NCI-H1417 (cell line): Measurements from ENCODE around the gene ZBTB49.

Experiments used
- DNase-seq, 3 experiments: peaks; one replicate each; lab custom pipeline; 2025; lab: John Stamatoyannopoulos, UW

The ZBTB49 gene

DNA sequence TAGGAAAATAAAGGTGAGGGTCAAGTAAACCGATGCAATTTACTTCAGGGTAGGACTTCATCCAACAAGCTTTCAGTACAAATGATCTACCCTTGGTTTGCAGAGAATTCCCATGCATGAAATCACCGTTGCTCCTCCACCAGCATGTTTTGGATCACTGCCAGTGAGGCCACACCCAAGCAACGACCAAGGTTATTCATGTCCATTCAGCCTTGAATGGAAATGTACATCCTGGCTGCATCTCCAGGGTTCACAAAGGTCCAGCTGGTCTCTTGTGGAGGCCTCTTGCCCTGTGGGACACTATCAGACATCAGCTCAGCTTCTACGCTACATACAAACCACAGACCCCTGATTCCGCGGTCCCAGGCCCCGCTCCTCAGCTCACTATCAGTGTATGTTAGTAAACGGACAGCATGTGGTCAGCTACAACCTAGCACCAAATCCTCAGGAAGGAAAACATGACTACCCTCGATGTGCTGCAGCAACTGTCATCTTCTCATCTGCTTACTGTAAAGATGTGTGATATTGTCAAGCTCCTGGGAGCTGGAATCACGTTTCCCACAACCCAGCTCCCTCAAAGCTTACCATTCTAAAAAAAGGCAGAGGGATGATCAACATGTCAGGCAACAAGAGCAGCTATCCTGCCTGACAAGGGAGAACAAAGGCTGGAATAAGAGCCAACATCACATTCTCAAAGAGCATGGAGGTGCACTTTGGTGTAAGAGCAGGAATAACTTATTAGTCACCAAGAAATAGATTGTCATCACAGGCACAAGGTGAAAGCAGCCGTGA is 5.0 kb upstream of the ZBTB49 start:
- DNase-seq, result no peak

DNA sequence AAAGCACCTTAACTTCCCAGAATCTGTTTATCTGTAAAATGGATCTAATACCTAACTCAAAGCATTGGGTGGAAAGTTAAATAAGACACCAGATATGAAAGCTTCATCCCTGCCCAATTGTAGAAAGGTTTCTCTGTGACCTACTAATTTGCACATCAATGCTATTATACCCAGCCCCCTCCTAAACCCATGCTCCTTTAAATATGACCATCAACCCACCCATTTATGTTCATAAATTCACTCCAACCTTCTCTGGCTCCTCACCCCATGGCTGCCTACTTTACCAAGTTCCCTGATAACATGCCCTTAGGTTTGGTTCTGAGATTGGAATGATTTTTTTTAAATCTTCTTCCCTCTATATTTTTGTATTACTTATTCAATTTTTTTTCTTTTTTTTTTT is 2.0 kb upstream of the ZBTB49 start:
- DNase-seq, result no peak

DNA sequence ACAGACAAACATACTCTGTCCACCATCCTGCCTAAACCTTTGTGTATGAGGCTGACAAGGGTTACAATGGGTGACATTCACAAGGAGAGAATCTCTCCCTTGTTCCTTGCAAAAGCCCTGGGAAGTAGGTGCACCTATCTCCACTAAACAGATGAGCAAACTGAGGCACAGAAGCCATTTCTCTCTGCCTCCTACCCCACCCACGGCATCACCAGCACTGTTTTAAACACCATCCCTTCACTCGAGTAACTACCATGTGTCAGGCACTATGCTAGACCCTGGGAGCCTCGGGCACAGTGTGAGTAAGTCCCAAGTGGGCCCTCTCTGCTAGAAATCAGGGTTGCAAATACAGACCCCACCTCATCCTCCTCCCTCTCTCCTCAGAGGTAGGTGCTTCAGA is 996 bp upstream of the ZBTB49 start:
- DNase-seq, result no peak

DNA sequence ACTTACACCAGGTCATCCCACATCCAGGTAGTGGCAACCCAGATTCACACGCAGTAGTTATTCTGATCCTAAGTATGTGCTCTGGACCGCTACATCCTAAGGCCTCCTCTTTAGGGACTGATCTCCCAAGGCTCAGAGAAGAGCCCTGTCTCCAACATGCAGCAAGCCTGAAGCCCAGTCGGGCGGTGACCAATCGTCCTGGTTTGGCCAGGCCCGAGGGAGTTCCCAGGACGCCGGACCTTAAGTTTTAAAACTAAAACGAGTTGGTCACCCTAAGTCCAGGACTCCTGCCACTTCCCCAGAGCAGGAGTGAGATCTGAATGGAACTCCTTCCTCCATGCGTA is 482 bp upstream of the ZBTB49 start:
- DNase-seq, result no peak

DNA sequence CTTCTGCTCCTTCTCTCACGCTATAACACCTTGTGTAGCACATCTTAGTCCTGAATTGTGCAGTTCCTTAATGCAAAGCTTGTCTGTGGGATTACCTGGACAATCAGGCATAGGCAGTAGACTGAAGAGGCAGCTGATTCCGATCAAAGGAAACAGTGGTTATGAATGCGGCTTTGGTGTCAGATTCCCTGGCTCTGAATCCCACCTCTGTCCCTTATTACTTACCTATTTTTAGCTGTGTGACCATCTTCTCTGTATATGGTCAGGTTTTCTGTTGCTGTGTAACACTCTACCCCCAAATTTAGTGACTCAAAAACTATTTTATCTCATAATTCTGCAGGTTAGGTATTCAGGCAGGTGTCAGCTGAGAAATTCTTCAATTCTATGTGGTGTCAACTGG is 3.2 kb downstream of the ZBTB49 start:
- no peak for DNase-seq

DNA sequence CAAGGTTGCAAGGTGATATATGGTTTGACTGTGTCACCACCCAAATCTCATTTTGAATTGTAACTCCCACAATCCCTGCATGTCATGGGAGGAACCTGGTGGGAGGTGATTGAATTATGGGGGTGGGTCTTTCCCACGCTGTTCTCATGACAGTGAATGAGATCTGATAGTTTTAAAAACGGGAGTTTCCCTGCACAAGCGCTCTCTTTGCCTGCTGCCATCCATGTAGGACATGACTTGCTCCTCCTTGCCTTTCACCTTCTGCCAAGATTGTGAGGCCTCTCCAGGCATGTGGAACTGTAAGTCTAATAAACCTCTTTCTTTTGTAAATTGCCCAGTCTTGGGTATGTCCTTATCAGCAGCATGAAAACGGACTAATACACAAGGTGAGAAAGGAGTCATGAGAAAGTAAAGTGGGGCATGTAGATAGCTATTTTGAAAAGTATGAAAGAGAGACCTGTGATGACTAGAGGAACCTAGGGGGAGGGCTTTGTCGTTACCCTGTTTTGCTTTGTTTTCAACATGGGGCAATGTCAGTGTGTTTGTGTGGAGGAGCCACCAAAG is 6.3 kb downstream of the ZBTB49 start:
- no peak for DNase-seq

DNA sequence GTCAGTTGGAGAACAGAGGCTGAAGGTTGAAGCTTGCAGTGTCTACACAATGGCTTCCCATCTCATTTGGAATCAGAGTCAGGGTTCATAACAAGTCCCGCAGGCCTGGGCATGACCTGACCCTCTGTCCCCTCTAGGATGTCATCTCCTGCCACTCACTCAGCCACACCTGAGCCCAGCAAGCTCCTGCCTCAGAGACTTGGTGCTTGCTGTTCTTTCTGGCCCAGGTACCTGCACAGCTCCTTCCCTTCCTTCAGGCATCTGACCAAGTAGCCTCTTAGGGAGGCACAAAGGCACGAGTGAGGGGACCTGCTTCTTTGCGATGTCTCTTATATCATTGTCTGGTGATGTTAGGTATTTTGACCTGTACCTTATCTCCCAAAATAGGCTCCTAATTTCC is 9.0 kb downstream of the ZBTB49 start:
- no peak for DNase-seq

DNA sequence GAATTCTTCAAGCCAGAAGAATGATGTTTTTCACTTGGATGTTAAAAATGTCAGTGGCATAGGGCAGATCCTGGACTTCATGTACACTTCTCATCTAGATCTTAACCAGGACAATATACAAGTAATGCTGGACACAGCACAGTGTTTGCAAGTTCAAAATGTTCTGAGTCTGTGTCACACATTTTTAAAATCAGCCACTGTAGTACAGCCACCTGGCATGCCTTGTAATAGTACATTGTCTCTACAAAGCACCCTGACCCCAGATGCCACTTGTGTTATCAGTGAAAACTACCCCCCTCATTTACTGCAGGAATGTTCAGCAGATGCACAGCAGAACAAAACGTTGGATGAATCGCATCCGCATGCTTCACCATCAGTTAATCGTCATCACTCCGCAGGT is 11.9 kb downstream of the ZBTB49 start:
- DNase-seq, result no peak

DNA sequence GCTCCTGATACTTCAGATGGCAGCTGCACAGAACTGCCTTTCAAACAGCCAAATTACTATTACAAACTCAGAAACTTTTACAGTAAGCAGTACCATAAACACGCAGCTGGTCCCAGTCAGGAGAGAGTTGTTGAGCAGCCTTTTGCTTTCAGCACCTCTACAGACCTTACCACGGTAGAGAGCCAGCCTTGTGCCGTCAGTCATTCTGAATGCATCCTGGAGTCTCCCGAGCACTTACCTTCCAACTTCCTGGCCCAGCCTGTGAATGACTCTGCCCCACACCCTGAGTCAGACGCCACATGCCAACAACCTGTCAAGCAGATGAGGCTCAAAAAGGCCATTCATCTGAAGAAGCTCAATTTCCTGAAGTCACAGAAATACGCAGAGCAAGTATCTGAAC is 12.4 kb downstream of the ZBTB49 start:
- DNase-seq, result no peak

DNA sequence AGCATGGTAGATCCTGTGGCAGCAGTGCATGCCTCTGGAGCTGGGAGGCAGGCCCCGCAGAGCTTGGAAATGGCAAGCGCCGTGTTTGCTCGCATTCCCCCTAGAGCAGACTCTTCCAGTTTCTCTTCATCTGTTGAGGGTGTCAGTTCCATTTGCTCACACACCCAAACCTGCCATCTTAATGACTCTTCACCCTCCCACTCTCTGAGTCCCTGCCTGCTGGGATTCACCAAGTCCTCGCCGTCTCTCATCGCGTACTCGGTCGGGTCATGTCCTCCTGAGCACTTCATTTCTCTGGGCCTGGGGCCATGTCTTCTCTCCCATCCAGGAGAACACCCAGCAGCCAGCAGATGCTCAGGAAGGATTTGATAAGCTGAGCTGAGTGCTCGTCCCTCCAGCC is 16.9 kb downstream of the ZBTB49 start:
- no peak for DNase-seq

DNA sequence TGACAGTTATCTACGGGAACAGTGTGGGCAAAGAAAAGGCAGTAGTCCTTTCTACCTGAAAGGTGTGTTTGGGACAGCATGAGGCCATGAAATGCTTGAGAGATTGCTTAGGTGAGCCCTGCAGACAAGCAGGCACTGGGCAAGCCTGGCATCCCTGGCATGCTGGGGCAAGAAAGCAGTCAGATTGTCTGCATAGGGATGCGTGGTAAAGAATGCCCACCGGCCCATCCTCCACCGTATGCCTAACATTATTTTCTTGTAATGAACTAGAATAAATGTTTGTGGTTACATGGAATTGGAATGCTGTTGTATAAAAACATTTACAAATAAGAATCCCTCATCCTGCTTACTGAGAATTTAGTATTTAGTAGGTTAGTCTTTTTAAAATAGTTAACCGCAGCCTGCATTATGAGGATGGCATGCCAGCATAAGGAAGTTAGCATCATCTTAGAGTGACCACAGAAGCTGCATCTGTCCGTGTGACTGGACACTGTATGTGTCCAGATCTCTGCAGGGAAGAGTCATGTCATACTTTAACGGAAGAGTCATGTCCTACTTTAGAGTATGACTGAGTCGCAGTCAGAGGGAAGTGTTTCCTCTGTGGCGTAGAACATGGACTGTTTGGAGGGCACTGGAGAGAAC is 18.9 kb downstream of the ZBTB49 start:
- no peak for DNase-seq

DNA sequence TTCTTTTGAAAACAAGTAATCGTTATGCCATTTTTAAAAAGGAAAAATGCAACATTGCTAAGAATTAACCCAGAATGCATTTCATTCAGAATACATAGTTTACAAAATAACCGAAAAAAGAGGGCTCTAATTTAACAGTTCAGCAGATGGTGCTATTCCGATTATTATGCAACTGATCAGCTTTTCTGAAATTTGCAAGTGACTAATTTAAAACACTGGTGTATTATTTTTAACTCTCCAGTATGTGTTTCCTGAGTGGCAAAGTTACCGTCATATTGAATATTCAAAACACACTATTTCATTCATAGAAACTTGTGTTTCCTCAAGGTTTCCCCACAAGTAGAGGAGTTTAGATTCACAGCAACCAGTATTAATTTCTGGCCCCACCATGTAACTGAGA is 21.1 kb downstream of the ZBTB49 start:
- DNase-seq, result no peak

DNA sequence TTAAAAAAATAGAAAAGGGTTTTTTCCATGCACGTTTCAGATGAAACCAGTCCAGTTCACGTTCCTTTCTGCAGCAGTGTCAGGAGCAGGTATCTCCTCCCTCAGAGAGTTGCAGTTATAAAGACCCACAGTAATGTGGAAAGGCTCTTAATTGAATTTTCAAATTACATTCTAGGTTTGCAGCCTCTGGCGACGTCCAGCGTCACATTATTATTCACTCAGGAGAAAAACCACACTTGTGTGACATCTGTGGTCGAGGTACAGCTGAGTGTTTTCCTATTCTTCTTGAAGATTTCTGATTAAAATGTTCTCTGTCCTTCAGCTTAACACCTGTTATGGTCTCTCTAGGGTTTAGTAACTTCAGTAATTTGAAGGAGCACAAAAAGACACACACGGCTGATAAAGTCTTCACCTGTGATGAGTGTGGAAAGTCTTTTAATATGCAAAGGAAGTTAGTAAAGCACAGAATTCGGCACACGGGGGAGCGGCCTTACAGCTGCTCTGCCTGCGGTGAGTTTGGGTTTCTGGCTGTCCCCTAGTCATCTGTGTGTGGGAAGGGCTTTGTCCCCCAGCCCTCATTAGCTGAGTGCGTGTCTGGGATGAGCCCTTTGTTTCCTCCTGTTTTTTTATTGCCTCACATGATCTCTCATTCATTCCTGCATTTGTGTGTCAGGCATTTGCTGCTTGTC is 25.6 kb downstream of the ZBTB49 start:
- DNase-seq, result no peak

DNA sequence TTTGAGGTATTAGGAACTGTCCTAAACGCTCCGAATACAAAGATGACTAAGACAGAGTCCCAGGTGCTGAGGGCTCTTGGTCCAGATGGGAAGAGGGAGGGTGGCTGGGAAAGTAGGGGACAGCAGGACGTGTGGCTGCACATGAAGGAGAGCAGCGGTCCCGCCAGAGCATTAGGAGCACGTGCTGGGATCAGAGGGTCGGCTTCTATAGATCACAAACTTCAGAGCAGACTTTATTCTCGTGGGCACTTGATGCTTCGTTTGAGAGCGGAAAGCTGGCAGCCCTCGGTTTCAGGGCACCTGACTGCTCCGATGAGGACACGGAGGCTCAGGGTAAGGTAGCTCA is 26.1 kb downstream of the ZBTB49 start:
- DNase-seq, result no peak

DNA sequence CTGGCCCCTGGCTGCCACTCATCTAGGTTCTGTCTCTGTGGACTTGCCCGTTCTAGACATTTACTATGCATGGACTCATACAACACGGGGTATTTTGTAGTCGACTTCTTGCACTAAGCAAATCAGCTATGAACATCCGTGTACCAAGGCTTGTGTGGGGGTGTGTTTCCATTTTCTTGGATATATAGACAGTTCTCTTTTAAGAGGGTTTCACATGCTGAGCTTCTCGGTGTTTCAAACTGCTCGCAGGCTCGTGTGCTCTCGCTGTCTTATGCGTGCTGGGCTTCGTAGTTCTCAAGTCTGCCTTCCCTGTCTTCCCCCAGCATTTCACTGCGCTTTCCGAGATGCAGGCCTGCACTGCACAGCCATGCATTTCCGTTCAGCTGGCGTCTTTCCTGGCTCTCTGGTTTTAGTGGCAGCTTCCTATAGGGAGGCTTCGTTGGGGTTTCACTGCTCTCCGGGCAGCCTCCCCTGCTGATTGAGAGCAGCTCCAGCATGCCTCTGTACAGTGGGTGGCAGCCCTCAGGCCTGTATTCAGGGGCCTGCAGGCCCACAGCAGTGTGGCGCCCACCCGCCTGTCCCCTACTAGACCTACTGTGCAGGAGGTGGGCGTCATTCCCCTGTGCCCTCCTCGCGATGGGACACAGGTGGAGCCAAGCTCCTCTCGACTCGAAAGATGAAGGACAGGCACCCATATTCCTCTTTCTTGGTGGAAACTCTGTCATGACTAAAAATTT is 27.6 kb downstream of the ZBTB49 start:
- no peak for DNase-seq

DNA sequence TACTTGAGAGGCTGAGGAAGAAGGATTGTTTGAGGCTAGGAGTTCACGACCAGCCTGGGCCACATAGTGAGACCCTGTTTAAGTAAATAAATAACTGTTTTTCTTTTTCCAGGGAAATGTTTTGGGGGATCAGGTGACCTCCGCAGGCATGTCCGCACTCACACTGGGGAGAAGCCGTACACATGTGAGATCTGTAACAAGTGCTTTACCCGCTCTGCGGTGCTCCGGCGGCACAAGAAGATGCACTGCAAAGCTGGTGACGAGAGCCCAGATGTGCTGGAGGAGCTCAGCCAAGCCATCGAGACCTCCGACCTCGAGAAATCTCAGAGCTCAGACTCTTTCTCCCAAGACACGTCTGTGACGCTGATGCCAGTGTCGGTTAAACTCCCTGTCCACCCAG is 30.5 kb downstream of the ZBTB49 start:
- no peak for DNase-seq

DNA sequence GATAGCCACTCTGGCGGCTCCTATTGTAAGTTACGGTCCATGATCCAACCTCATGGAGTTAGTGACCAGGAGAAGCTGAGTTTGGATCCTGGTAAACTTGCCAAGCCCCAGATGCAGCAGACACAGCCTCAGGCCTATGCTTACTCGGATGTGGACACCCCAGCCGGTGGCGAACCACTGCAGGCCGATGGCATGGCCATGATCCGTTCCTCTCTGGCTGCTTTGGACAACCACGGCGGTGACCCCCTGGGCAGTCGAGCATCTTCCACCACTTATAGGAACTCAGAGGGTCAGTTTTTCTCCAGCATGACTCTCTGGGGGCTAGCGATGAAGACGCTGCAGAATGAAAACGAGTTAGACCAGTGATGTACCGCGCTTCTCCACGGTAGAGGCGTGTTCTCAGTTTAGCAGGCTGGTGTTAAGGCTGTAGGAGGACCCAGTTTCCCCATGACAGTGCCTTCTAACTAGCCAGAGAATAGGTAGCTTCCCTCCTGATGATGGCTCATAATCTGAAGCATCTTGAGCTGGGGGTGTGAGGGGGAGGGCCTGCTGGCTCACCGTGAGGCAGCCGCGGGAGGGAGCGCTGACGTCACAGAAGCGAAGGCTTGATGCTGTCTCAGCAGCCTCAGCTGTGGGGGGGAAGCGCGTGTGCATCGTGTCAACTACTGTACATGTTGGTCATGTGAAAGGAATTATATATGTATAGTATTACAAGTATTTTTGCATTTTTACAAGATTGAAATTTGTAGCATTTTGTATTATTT is 31.1 kb downstream of the ZBTB49 start:
- DNase-seq, result no peak

DNA sequence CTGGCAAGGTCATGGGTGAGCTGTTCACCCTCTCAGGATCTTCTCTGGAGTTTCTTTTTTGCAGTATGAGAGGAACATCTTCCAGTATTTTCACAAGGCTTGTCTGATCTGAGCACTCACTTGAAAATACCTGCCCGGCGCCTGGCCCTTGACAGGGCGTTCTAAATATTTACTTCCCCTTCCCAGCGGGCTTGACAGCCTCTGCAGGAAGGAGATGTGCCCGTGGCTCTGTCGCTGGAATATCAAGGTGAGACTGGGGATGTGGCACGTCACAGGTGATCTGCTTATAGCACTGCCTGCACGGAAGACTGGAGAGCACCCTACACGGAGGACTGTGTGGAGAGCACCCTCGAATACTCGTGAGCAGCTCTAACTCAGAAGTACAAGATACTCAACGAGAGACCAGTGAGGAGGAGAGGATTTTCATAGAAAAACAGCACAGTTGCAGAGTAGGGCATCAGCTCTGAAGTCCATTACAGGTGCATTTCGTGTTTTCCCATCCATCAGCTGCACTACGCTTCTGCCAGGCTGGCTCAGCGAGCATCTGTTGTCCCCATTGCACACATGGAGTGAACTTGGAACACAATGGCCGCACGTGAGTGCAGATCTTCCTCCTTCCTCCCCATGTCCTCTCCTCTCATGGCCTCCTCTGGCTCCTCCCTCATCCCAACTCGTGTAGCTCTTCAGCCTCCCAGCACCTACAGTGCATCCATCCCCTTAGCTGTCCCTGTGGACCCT is 32.1 kb downstream of the ZBTB49 start:
- DNase-seq, result no peak

DNA sequence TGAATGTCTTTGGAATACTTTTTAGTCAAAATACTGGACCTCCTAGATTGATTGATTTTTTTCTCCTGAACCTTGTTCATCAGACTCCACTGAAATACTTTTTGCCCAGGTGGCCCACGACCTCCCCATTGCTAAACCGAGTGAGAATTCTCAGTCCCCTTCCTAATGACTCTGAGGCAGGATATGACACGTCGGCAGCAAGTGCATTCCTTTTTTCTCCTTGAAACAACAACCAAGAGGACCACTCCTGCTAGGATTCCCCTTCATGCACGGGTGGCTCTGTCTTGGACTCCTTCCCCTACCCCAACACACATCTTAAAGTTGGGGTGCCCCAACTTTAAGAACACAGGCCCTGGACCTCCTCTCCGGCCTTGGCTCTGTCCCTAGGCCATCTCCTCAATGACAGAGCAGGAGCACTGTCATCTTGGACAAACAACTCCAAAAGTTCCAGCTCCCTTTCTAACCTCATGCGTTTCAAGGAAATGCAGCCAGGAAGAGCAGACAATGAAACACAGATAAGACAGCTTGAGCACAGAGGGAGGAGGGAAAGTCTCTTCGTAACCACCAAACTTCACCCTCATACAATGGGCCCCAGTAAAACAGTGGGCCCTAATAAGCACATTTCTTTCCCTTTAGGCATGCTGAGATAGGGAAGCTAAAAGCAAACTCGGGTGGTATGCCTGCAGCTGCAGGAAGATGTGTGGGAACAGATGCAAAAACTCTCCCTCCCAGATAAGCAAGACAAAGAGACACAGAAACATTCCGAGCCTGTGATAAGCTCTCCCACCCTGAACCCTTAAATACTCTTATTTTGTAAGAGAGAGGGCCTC is 33.9 kb downstream of the ZBTB49 start:
- DNase-seq, result no peak

DNA sequence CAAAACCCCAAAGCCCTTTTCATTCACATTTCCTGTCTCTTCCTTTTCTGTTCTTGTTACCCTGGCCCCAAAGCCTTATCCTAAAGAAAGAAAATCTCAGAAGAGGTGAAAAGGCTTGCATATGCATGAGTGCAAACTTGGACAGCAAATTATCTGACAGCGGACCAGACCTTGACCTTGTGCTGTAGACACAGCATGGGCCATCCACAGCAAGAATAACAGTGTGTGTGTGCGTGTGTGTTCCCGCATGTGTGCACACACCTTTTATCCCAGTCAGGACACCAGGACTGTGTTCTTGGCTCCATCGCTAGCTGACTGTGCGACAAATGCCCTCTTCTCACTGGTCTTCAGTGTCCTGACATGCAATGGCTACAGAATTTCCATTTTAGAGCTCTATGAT is 35.3 kb downstream of the ZBTB49 start:
- DNase-seq, result no peak
